IPS-18a (cell line): Measurements from ENCODE around the gene CLN6.
"Not testable (repeated sequence)": the region's sequence is repeated elsewhere in the genome, so short reads cannot be mapped to it uniquely, and the experiment has no call there.

ENCODE experiments used
- H3K27ac ChIP-seq: one replicate; pipeline ENCODE4 v1.5.1; 2013; ENCODE audit warnings: low read length
- H3K27me3 ChIP-seq: one replicate; pipeline ENCODE4 v1.6.1; 2013; ENCODE audit warnings: mild to moderate bottlenecking, low read length; ENCODE audit not compliant: control insufficient read depth, insufficient read depth
- H3K36me3 ChIP-seq: one replicate; pipeline ENCODE4 v1.6.1; 2013; ENCODE audit warnings: low read depth, low read length; ENCODE audit not compliant: control insufficient read depth
- H3K4me1 ChIP-seq: one replicate; pipeline ENCODE4 v1.6.1; 2013; ENCODE audit warnings: low read depth, low read length; ENCODE audit not compliant: control insufficient read depth
- H3K4me3 ChIP-seq: one replicate; pipeline ENCODE4 v1.5.1; 2013; ENCODE audit warnings: low read length
- H3K9ac ChIP-seq: one replicate; pipeline ENCODE4 v1.6.1; 2013; ENCODE audit warnings: mild to moderate bottlenecking, low read length, moderate library complexity
- H3K9me3 ChIP-seq: one replicate; pipeline ENCODE4 v1.6.1; 2013; ENCODE audit warnings: low read depth, low read length; ENCODE audit not compliant: control insufficient read depth

Gene CLN6

GRCh38 chr15:68173119-68173518 lies 56.4 kb downstream of the CLN6 start:
- Histone ChIP-seq H3K9me3 (no peaks in the 10 kb centered on the region), H3K36me3 (peaks cover 17% of the 10 kb centered on the region), H3K27ac (no peak overlapping the region), H3K4me1 (no peaks in the 10 kb centered on the region), H3K27me3 (no peaks in the 10 kb centered on the region), H3K9ac (no peak overlapping the region), H3K4me3 (no peak overlapping the region)

GRCh38 chr15:68172037-68172436 lies 57.5 kb downstream of the CLN6 start:
- H3K4me1 ChIP-seq, H3K9ac ChIP-seq, H3K36me3 ChIP-seq, H3K27me3 ChIP-seq, H3K4me3 ChIP-seq, H3K27ac ChIP-seq, H3K9me3 ChIP-seq: not testable (repeated sequence)

DNA sequence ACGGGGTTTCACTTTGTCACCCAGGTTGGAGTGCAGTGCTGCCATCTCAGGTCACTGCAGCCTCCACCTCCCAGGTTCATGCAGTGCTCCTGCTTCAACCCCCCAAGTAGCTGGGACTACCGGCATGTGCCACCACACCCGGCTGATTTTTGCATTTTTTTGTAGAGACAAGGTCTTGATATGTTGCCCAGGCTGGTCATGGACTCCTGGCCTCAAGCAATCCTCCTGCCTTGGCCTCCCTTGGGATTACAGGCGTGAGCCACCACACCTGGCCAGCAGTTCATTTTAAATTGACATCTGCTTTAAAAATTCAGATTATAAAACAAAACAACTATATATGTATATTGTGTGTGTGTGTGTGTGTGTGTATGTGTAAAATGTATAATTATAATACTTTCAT lies 62.7 kb downstream of the CLN6 start:
- H3K9me3 ChIP-seq: no peaks in the 10 kb centered on the region
- H3K4me1 ChIP-seq: no peaks in the 10 kb centered on the region
- H3K9ac ChIP-seq: no peak overlapping the region
- H3K4me3 ChIP-seq: no peak overlapping the region
- H3K27ac ChIP-seq: no peak overlapping the region
- peaks cover 8% of the 10 kb centered on the region for H3K36me3 ChIP-seq
- no peaks in the 10 kb centered on the region for H3K27me3 ChIP-seq

GRCh38 chr15:68163191-68163590 lies 66.3 kb downstream of the CLN6 start:
- Histone ChIP-seq H3K9me3 (no peaks in the 10 kb centered on the region), H3K27me3 (no peaks in the 10 kb centered on the region), H3K4me3 (no peak overlapping the region), H3K9ac (no peak overlapping the region), H3K4me1 (no peaks in the 10 kb centered on the region), H3K27ac (no peak overlapping the region), H3K36me3 (peaks cover 16% of the 10 kb centered on the region)

DNA sequence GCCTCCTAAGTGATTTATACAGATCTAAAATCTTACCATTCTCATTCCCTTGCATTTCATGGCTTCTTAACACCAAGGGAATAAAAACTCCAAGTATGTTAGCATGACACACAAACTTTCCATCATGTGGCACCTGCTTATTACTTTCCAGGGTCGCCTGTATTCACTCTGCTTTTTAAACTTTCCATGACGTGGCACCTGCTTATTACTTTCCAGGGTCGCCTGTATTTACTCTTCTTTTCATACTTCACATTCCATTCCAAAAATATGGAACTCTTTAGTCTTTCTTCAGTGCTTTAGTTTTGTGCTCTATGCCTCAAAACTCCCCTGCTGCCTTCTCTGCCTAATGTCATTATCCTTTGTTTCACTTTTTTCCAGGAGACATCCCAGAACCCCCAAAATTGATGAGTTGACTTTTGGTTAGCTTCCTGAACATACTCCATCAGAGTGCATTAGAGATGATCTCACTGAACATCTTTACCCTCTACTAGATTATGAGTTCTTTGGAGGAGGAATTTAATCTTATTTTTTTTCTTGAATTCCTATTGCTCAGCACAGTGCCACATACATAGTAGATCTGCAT lies 71.4 kb downstream of the CLN6 start:
- H3K36me3 ChIP-seq: peaks cover 13% of the 10 kb centered on the region
- H3K9me3 ChIP-seq: no peaks in the 10 kb centered on the region

DNA sequence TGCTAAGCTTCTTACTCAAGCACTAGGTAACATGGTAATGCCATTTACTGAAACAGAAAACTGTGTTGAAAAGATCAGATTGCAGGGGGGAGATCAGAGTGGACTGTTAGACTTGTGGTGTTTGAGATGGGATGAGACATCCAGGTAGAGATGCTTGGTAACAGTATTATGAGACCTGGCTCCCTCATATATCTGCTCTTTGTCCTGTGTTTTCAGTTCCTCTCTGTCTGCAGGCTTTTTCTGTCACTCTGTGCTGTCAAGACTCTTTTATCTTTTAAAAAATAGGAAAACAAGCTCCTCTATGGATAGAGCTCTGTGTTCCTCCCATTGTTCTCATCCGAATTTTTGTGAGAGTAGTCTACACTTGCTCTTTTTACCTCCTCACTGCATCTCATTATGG lies 72.5 kb downstream of the CLN6 start:
- Histone ChIP-seq H3K27me3 (no peaks in the 10 kb centered on the region), H3K36me3 (peaks cover 13% of the 10 kb centered on the region), H3K4me1 (no peaks in the 10 kb centered on the region), H3K9me3 (no peaks in the 10 kb centered on the region), H3K4me3 (no peak overlapping the region), H3K27ac (no peak overlapping the region), H3K9ac (no peak overlapping the region)

More for the DNA sequence above, 71.4 kb downstream of the CLN6 start:
- Histone ChIP-seq H3K9ac (no peak overlapping the region), H3K4me3 (no peak overlapping the region), H3K27ac (no peak overlapping the region), H3K27me3 (no peaks in the 10 kb centered on the region), H3K4me1 (no peaks in the 10 kb centered on the region)
